GM21526 (cell line): ENCODE results near the gene CAMK1D.

Experiments
- ATAC-seq: cut with Tn5 transposase; IDR thresholded peaks from one replicate; pipeline ENCODE4 v1.9.1; 2021; ENCODE audit warnings: moderate library complexity; ENCODE audit not compliant: unreplicated experiment, low FRiP score

The CAMK1D gene

GRCh38 chr10:12397147-12397896, 48.0 kb downstream of the CAMK1D start:
- ATAC-seq: no peak

GRCh38 chr10:12397941-12398340, 48.6 kb downstream of the CAMK1D start:
- no peak for ATAC-seq

DNA sequence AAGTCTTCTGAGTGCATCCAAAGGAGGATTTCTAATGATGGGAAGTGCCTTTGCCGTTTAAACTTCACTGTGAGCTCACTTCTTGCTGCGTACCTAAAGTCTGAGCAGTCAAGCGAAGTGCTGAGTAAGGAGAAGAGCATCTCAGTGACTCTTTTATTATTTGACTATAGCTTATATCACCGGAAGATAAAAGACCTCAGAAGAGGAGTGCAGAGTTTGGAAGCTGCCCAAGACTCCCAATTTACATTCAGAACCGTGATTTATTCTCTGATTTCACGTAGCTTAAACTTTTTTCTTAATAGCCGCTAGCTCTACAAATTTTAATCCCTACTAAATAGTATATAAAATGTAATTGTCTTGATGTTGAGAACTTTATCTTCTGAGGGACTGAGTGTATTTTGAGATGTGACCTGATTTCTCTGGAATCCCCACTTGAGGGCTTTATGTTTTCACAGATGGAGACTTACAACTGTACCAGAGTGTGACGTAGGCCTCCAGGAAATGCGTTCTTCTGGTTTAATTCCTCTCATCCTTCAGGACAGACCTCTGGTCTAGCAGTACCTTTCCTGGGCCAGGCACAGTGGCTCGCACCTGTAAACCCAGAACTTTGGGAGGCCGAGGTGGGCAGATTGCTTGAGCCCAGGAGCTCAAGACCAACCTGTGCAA, 51.1 kb downstream of the CAMK1D start:
- ATAC-seq: no peak

- ATAC-seq: no peak
Observed at GRCh38 chr10:12401466-12401865, 52.1 kb downstream of the CAMK1D start.

DNA sequence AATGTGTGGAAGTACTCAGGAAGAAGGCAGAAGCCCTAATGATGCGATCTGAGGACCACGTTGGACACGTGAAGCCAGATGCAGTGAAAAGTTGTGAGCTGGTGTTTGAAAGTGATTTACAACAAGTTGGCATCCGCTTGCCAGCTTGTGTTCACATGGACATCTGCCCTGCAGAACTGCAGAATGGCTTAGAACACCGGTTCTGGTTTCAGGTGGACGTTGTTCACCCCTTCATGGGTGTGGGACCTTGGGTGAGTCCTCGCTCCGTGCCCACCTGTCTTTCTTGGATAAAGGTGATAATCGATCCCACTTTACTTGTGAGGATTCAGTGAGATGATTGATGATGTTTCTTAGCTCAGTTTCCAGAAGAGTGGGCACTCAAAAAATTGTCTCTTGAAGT, 53.8 kb downstream of the CAMK1D start:
- no peak for ATAC-seq

DNA sequence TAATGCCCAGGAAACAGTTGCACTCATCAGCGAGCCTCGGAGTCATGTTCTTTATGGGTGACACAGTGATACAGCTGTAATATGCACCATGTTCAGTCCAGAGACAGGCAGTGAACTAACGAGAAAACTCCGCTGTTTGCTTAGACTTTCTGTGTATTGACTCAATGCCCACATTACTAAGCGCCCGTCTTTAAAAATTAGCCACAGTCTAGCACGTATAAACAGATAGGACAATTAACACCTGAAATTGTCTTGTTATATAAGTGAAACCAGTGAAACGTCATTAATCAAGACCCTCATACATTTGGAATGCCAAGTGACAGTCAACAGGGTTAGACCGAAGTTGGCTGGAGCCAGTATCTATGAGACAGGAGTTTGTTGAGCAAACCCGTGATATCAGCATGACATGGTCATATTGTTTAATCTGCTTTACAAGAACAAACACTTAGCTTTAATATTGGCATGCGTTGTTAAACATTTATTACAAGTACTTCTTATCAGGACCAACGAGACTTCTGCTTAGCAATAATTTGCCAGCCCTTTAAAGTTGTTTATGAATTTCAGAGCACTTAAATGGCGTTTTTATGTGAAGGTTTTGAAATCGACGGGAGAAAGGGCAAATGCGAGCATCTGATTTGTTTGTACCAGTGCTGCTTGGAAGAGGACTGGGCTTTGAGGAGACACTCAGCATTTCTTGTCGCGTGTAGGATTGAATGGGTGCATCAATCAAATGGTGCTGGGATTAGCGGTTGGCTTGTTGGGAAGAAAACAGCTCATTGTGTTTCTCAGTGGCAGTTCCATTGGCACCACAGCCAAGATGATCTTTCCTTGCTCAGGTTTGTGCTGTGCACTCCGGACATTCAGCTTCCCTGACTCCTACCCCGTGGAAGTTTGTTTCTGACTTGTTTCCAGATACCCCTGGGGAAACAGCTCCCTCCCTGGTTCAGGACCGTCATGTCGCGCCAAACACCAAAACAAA, 56.3 kb downstream of the CAMK1D start:
- no peak for ATAC-seq

GRCh38 chr10:12406764-12407400, 57.5 kb downstream of the CAMK1D start:
- no peak for ATAC-seq

GRCh38 chr10:12408472-12408871, 59.1 kb downstream of the CAMK1D start:
- no peak for ATAC-seq

DNA sequence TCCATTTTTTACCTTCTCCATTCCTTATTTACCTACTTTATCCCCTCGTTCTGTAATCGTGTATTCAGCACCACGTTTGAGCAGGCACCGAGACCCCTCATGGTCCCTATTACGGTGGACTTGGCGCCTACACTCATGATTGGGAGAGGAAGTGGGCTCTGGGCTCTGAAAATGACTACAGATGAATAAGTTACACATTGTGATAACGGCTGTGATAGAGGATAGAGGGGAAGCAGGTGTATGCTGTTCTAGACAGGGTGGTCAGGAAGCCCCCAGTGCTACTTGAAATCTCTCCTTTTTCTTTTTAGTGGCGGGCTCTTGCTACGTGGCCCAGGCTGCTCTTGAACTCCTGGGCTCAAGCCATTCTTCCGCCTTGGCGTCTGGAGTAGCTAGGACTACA, 59.8 kb downstream of the CAMK1D start:
- ATAC-seq: no peak

- ATAC-seq: no peak
Observed at GRCh38 chr10:12409613-12410012, 60.3 kb downstream of the CAMK1D start.

DNA sequence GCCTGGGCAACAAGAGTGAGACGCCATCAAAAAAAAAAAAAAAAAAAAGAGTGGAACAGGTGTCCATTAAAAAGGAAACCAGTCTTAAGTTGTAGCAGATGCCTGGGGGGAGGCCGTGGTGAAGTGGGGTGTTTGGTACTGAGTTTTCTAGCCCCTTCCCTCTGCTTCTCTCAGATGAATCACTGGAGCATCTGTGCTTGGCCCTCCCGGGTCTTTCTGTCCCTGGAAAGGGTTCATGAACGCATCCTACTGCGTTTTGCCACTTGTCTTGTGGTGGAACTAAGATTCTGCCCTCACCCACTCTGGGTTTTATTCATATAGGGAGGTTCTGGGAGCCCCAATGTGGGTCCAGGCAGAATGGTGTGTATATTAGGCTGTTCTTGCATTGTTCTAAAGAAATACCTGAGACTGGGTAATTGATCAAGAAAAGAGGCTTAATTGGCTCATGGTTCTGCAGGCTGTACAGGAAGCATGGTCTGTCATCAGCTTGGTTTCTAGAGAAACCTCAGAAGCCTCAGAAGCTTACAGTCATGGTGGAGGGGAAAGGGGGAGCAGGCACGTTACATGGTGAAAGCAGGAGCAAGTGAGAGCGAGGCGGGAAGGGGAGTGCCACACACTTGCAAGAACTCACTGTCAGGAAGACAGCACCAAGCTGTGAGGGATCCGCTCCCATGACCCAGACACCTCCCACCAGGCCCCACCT, 63.5 kb downstream of the CAMK1D start:
- no peak for ATAC-seq

GRCh38 chr10:12413369-12413711, 64.0 kb downstream of the CAMK1D start:
- ATAC-seq: no peak

DNA sequence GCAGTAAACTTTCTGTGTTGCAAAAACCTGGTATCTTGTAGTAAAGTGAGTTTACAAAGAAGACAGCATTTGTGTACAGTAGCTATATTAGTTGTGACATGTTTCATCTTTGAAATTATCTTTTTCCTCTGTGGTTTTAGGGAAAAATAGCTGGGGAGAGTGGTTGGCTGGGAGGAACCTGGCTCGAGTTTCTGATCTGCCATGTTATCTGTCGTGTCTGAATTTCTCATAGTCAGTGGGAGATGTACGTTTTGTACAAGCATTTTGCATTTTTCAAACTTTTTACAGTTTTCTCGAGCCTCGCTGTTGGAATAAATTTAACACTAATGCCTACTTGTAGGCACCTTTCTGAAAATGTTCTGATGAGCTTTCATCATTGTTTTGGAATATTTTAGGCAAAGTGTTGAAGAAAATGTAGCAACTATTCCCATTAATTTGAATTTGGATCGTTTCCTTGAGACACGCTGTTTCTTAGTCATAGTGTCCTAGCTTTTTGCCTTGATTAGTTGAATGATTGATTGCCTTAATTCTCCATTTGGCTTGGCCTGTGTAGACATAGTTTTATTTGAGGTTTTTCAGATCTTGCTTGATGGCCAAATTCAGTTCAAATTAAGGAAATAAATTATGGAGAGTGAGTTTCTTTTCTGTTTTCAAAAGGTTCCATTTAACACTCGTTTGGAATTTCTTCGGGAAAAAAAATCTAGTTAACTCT, 65.1 kb downstream of the CAMK1D start:
- no peak for ATAC-seq

GRCh38 chr10:12416344-12417050, 67.2 kb downstream of the CAMK1D start:
- no peak for ATAC-seq

- ATAC-seq: no peak
Observed at GRCh38 chr10:12417331-12417730, 68.0 kb downstream of the CAMK1D start.

- no peak for ATAC-seq
Observed at GRCh38 chr10:12418000-12418399, 68.7 kb downstream of the CAMK1D start.

GRCh38 chr10:12418725-12419261, 69.4 kb downstream of the CAMK1D start:
- ATAC-seq: no peak

DNA sequence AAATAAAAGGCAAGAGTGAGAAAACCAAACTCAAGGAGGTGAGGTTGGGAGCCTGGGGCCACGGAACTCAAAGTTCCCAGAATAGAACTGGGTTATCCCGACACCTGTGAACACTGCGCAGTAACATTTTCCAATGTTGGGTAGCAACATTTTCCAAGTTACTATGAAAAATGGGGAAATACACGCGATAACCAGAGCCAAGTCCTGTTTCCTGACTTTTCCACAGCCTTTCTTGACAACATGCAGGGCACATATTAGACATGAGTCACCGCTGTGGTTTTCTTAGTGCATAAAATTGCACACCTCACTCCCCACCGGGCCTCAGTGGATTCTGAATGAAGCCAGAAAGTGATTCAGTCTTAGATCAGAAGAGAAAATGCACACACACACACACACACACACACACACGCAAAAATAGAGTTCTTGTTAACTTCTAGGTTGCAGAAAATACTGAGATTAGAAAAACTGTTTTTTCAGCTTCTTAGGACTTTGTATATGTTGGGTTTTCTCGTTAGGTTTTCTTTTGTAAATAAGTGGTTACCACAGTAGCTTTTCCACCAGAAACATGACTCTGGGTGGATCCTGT, 70.0 kb downstream of the CAMK1D start:
- no peak for ATAC-seq
